ENCODE results near the gene CFAP77.

CFAP77 gene

DNA sequence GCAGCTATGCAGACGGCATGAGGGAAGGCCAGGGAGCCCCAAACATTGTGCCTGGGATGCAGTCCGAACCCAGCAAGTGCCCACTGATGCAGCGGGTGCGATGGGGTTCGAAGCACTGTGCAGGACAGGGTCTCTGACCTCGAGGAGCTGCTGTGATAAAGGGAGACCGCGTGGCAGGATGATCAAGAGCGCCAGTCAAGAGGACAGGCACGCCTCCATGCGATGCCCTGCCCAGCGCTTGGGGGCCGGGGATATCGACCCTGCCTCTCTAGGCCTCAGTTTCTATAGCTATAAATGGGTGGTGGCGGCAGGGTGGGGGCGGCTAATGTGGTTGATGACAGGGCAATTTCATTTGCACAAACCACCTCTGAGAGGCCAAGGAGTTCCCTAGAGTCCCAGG, 87.7 kb downstream of the CFAP77 start:
- TF ChIP-seq POLR2A (IDR thresholded peaks at IDR 0.05; ENCODE audit: extremely low read depth, insufficient read length) (no peak), MYC (IDR thresholded peaks at IDR 0.05; ENCODE audit: low read depth, low read length) (no peak)
- TF ChIP-seq, protein P1, sequence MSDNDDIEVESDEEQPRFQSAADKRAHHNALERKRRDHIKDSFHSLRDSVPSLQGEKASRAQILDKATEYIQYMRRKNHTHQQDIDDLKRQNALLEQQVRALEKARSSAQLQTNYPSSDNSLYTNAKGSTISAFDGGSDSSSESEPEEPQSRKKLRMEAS (IDR thresholded peaks at IDR 0.05; ENCODE audit: low read depth, low read length), result no peak
- TF ChIP-seq, protein P2, sequence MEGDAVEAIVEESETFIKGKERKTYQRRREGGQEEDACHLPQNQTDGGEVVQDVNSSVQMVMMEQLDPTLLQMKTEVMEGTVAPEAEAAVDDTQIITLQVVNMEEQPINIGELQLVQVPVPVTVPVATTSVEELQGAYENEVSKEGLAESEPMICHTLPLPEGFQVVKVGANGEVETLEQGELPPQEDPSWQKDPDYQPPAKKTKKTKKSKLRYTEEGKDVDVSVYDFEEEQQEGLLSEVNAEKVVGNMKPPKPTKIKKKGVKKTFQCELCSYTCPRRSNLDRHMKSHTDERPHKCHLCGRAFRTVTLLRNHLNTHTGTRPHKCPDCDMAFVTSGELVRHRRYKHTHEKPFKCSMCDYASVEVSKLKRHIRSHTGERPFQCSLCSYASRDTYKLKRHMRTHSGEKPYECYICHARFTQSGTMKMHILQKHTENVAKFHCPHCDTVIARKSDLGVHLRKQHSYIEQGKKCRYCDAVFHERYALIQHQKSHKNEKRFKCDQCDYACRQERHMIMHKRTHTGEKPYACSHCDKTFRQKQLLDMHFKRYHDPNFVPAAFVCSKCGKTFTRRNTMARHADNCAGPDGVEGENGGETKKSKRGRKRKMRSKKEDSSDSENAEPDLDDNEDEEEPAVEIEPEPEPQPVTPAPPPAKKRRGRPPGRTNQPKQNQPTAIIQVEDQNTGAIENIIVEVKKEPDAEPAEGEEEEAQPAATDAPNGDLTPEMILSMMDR (IDR thresholded peaks at IDR 0.05; ENCODE audit: low read depth, low read length), result no peak
- DNase-seq (ENCODE audit: low read depth), result no peak
- no peak overlapping the region for H3K4me3 ChIP-seq (ENCODE audit: low read depth, low read length)

GRCh38 chr9:132498531-132499210, 88.7 kb downstream of the CFAP77 start:
- TF ChIP-seq POLR2A (IDR thresholded peaks at IDR 0.05; ENCODE audit: extremely low read depth, insufficient read length), result no peak
- TF ChIP-seq, protein P2 (IDR thresholded peaks at IDR 0.05; ENCODE audit: low read depth, low read length), result no peak
- no peak for TF ChIP-seq MYC (IDR thresholded peaks at IDR 0.05; ENCODE audit: low read depth, low read length)
- TF ChIP-seq, protein P1 (IDR thresholded peaks at IDR 0.05; ENCODE audit: low read depth, low read length), result no peak
- no peak overlapping the region for H3K4me3 ChIP-seq (ENCODE audit: low read depth, low read length)
- no peak for DNase-seq (ENCODE audit: low read depth)

- no peak for DNase-seq (ENCODE audit: low read depth)
- H3K4me3 ChIP-seq (ENCODE audit: low read depth, low read length), result no peak overlapping the region
Measured at GRCh38 chr9:132499251-132499650, 89.2 kb downstream of the CFAP77 start.

DNA sequence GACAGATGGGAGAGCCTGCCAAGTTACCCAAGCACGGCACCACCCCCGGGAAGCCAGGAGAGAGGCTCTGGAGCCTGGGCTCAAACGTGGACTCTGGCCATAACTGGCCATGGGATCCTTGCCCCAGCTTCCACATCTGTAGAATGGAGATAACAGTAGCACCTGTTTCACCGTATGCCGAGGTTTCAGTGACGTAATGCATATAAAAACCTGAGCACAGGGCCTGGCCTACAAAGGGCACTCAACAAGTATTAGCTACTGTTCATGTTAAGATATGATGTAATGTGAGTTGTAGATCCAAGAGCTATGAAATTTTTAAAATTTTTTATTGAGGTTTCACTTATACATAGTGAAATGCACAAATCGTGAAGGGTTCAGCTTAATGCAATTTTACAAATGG, 90.2 kb downstream of the CFAP77 start:
- no peak overlapping the region for H3K4me3 ChIP-seq (ENCODE audit: low read depth, low read length)

More at GRCh38 chr9:132499251-132499650, 89.2 kb downstream of the CFAP77 start:
- TF ChIP-seq POLR2A (IDR thresholded peaks at IDR 0.05; ENCODE audit: extremely low read depth, insufficient read length), result no peak
- no peak for TF ChIP-seq MYC (IDR thresholded peaks at IDR 0.05; ENCODE audit: low read depth, low read length)
- TF ChIP-seq, protein P1 (IDR thresholded peaks at IDR 0.05; ENCODE audit: low read depth, low read length), result no peak
- TF ChIP-seq, protein P2 (IDR thresholded peaks at IDR 0.05; ENCODE audit: low read depth, low read length), result no peak

GRCh38 chr9:132502480-132502879, 92.5 kb downstream of the CFAP77 start:
- no peak for DNase-seq (ENCODE audit: low read depth)
- TF ChIP-seq MYC (IDR thresholded peaks at IDR 0.05; ENCODE audit: low read depth, low read length), result no peak
- TF ChIP-seq, protein P2 (IDR thresholded peaks at IDR 0.05; ENCODE audit: low read depth, low read length), result no peak
- no peak for TF ChIP-seq POLR2A (IDR thresholded peaks at IDR 0.05; ENCODE audit: extremely low read depth, insufficient read length)
- TF ChIP-seq, protein P1 (IDR thresholded peaks at IDR 0.05; ENCODE audit: low read depth, low read length), result no peak
- no peak overlapping the region for H3K4me3 ChIP-seq (ENCODE audit: low read depth, low read length)

More for the DNA sequence above, 90.2 kb downstream of the CFAP77 start:
- DNase-seq (ENCODE audit: low read depth), result no peak
- TF ChIP-seq MYC (IDR thresholded peaks at IDR 0.05; ENCODE audit: low read depth, low read length) (no peak), POLR2A (IDR thresholded peaks at IDR 0.05; ENCODE audit: extremely low read depth, insufficient read length) (no peak)
- TF ChIP-seq, protein P1 (IDR thresholded peaks at IDR 0.05; ENCODE audit: low read depth, low read length), result no peak
- TF ChIP-seq, protein P2 (IDR thresholded peaks at IDR 0.05; ENCODE audit: low read depth, low read length), result no peak

Measured in NB4 (cell line).